Adrenal gland (tissue), 5 donors: ENCODE measurements around the gene ELOVL7.

Experiments
- POLR2A ChIP-seq, 2 donors: fragments of 450-650 bp; IDR thresholded peaks; one replicate each; pipeline ENCODE4 v1.6.1; 2017; ENCODE audit warnings: antibody characterized with exemption in 2 of 2, mild to moderate bottlenecking in 2 of 2, moderate library complexity in 1 of 2
- TF ChIP-seq, protein P1 (sequence below), 6 experiments: fragments of 450-650 bp in 4 of 6; fragments of 200-600 bp in 2 of 6; sonication (generic) in 1 of 6; IDR thresholded peaks; 1 replicate in 5 of 6; 2 replicates in 1 of 6; pipeline versions ENCODE4 v1.5.1 to v1.8.0; 2016 to 2021; ENCODE audit warnings: antibody characterized with exemption in 6 of 6, mild to moderate bottlenecking in 2 of 6, moderate library complexity in 1 of 6
- donor health status: DM: no; HTN: no; CAD: no.

GRCh38 chr5:60802226-60802625 is 41.8 kb downstream of the ELOVL7 start:
- TF ChIP-seq, protein P1, sequence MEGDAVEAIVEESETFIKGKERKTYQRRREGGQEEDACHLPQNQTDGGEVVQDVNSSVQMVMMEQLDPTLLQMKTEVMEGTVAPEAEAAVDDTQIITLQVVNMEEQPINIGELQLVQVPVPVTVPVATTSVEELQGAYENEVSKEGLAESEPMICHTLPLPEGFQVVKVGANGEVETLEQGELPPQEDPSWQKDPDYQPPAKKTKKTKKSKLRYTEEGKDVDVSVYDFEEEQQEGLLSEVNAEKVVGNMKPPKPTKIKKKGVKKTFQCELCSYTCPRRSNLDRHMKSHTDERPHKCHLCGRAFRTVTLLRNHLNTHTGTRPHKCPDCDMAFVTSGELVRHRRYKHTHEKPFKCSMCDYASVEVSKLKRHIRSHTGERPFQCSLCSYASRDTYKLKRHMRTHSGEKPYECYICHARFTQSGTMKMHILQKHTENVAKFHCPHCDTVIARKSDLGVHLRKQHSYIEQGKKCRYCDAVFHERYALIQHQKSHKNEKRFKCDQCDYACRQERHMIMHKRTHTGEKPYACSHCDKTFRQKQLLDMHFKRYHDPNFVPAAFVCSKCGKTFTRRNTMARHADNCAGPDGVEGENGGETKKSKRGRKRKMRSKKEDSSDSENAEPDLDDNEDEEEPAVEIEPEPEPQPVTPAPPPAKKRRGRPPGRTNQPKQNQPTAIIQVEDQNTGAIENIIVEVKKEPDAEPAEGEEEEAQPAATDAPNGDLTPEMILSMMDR (IDR thresholded peaks at IDR 0.05): no peak
- no peak for TF ChIP-seq POLR2A (IDR thresholded peaks at IDR 0.05)
